H1 (cell line): Measurements from ENCODE around the gene MAS1. TPM values are rescaled to one million over a fixed set of nuclear protein-coding genes. Genes with fewer than 3 reads are reported as not detected.

Source experiments
- CTCF ChIA-PET: fragments of 300-600 bp; sonication (Branson Sonifier 250); formaldehyde crosslinking; loops from one replicate; lab custom pipeline; 2021; ENCODE audit not compliant: partially characterized antibody; lab: Charles Lee
- POLR2A ChIA-PET: fragments of 300-600 bp; sonication (Branson Sonifier 250); formaldehyde crosslinking; loops from one replicate; lab custom pipeline; 2021; ENCODE audit warnings: inconsistent platforms; ENCODE audit not compliant: partially characterized antibody; lab: Charles Lee
- DNase-seq, 2 experiments: peaks; one replicate each; pipeline versions ENCODE4 v3.0.0 to v3.0.0-alpha.2; 2010 to 2022; ENCODE audit warnings: low spot score in 2 of 2, low read depth in 1 of 2, mixed read lengths in 1 of 2
- FAIRE-seq: peaks from 2 replicates; lab custom pipeline; 2011; peaks lifted over from hg19 to GRCh38; lab: Jason Lieb, UNC
- H2AFZ ChIP-seq: 2 replicates; pipeline ENCODE4 v1.8.1; 2012; ENCODE audit warnings: low read length, inconsistent platforms
- H2AK5ac ChIP-seq: 2 replicates; pipeline ENCODE4 v1.6.1; 2013; ENCODE audit warnings: low read depth, low read length
- H2BK120ac ChIP-seq: replicated peaks from 2 replicates; pipeline ENCODE3; 2013; ENCODE audit warnings: low read depth, low read length, inconsistent platforms
- H2BK12ac ChIP-seq: 2 replicates; pipeline ENCODE4 v1.6.1; 2013; ENCODE audit warnings: low read depth, low read length
- H2BK15ac ChIP-seq: 2 replicates; pipeline ENCODE4 v1.6.1; 2013; ENCODE audit warnings: low read length
- H2BK20ac ChIP-seq: 2 replicates; pipeline ENCODE4 v1.6.1; 2013; ENCODE audit warnings: low read length
- H2BK5ac ChIP-seq: 2 replicates; pipeline ENCODE4 v1.6.1; 2013; ENCODE audit warnings: low read depth, low read length
- H3K14ac ChIP-seq: 2 replicates; pipeline ENCODE4 v1.6.1; 2013; ENCODE audit warnings: inconsistent platforms; ENCODE audit not compliant: insufficient read length
- H3K18ac ChIP-seq: 2 replicates; pipeline ENCODE4 v1.6.1; 2013; ENCODE audit warnings: low read length; ENCODE audit errors: extremely low read depth
- H3K23ac ChIP-seq: 2 replicates; pipeline ENCODE4 v1.6.1; 2013; ENCODE audit warnings: inconsistent platforms; ENCODE audit not compliant: insufficient read length
- H3K23me2 ChIP-seq: 2 replicates; pipeline ENCODE4 v1.6.1; 2013; ENCODE audit warnings: low read depth, low read length
- H3K27ac ChIP-seq: 2 replicates; pipeline ENCODE4 v1.6.1; 2011; ENCODE audit warnings: low read depth, low read length, inconsistent platforms
- H3K27me3 ChIP-seq, 4 experiments: replicated peaks in 1 of 4; 1 replicate in 1 of 4; 2 replicates in 3 of 4; pipeline versions ENCODE4 v1.6.1 to v1.8.1; 2011 to 2013; ENCODE audit warnings: low read length in 3 of 4, mild to moderate bottlenecking in 3 of 4, inconsistent platforms in 2 of 4, mixed read lengths in 2 of 4, moderate library complexity in 1 of 4; ENCODE audit not compliant: control insufficient read depth in 3 of 4, insufficient read depth in 3 of 4; ENCODE audit errors: extremely low read depth in 1 of 4
- H3K36me3 ChIP-seq, 4 experiments: 2 replicates each; pipeline versions ENCODE4 v1.6.1 to v1.8.1; 2011 to 2013; ENCODE audit warnings: mild to moderate bottlenecking in 4 of 4, low read length in 3 of 4, moderate library complexity in 2 of 4, control low read depth in 1 of 4, inconsistent platforms in 1 of 4; ENCODE audit not compliant: insufficient read depth in 4 of 4, control insufficient read depth in 2 of 4
- H3K4ac ChIP-seq: replicated peaks from 2 replicates; pipeline ENCODE3; 2013; ENCODE audit warnings: low read length, low read depth, mixed read lengths, inconsistent platforms; ENCODE audit not compliant: insufficient read length
- H3K4me1 ChIP-seq, 4 experiments: replicated peaks in 1 of 4; 1 replicate in 1 of 4; 2 replicates in 3 of 4; pipeline versions ENCODE4 v1.6.1 to v1.8.1; 2011 to 2013; ENCODE audit warnings: low read length in 3 of 4, inconsistent platforms in 2 of 4, mixed read lengths in 1 of 4; ENCODE audit not compliant: insufficient read depth in 4 of 4, control insufficient read depth in 3 of 4
- H3K4me2 ChIP-seq, 2 experiments: 2 replicates each; pipeline versions ENCODE4 v1.6.1 to v1.8.1; 2011 to 2013; ENCODE audit warnings: low read depth in 2 of 2, low read length in 2 of 2, control low read depth in 1 of 2, inconsistent platforms in 1 of 2, mild to moderate bottlenecking in 1 of 2; ENCODE audit not compliant: insufficient read depth in 1 of 2
- H3K4me3 ChIP-seq, 4 experiments: fragments of 200-600, 300-600 bp in 1 of 4; sonication (generic), shearing (Covaris generic), sonication (Bioruptor Twin) in 1 of 4; 2 replicates each; pipeline versions ENCODE4 v1.5.1 to v1.8.1; 2011 to 2016; ENCODE audit warnings: low read length in 4 of 4, low read depth in 3 of 4, control low read depth in 2 of 4, inconsistent platforms in 2 of 4, mild to moderate bottlenecking in 2 of 4, mixed read lengths in 1 of 4, moderate library complexity in 1 of 4; ENCODE audit not compliant: insufficient read depth in 2 of 4; ENCODE audit errors: extremely low read depth in 1 of 4
- H3K56ac ChIP-seq: replicated peaks from 2 replicates; pipeline ENCODE3; 2013; ENCODE audit warnings: low read depth, mild to moderate bottlenecking, mixed read lengths, low read length, inconsistent platforms; ENCODE audit not compliant: insufficient read length
- H3K79me1 ChIP-seq: 2 replicates; pipeline ENCODE4 v1.6.1; 2013; ENCODE audit warnings: low read depth, low read length, control low read depth
- H3K79me2 ChIP-seq, 2 experiments: 2 replicates each; pipeline versions ENCODE4 v1.6.1 to v1.8.1; 2012 to 2013; ENCODE audit warnings: low read length in 2 of 2, mild to moderate bottlenecking in 2 of 2, inconsistent platforms in 1 of 2; ENCODE audit not compliant: insufficient read depth in 2 of 2, control insufficient read depth in 1 of 2
- H3K9ac ChIP-seq, 4 experiments: replicated peaks in 1 of 4; 1 replicate in 1 of 4; 2 replicates in 3 of 4; pipeline versions ENCODE4 v1.6.1 to v1.8.1; 2011 to 2013; ENCODE audit warnings: low read depth in 3 of 4, low read length in 3 of 4, control low read depth in 2 of 4, mild to moderate bottlenecking in 2 of 4, moderate library complexity in 2 of 4, inconsistent platforms in 1 of 4; ENCODE audit errors: extremely low read depth in 1 of 4
- H3K9me3 ChIP-seq, 2 experiments: 2 replicates each; pipeline versions ENCODE4 v1.6.1 to v1.8.1; 2012 to 2013; ENCODE audit warnings: mild to moderate bottlenecking in 2 of 2, moderate library complexity in 2 of 2, control low read depth in 1 of 2, inconsistent platforms in 1 of 2, low read depth in 1 of 2, low read length in 1 of 2, mixed read lengths in 1 of 2; ENCODE audit not compliant: insufficient read depth in 2 of 2
- H4K20me1 ChIP-seq, 2 experiments: replicated peaks in 1 of 2; 2 replicates each; pipeline versions ENCODE3 to v1.8.1; 2011 to 2013; ENCODE audit warnings: inconsistent platforms in 2 of 2, low read length in 2 of 2, mild to moderate bottlenecking in 1 of 2; ENCODE audit not compliant: insufficient read depth in 2 of 2, control insufficient read depth in 1 of 2
- H4K5ac ChIP-seq: 2 replicates; pipeline ENCODE4 v1.6.1; 2013; ENCODE audit warnings: low read length, low read depth, mixed read lengths, inconsistent platforms; ENCODE audit not compliant: insufficient read length
- H4K8ac ChIP-seq: 2 replicates; pipeline ENCODE4 v1.8.0; 2013; ENCODE audit warnings: mild to moderate bottlenecking, moderate library complexity, low read length, inconsistent platforms; ENCODE audit not compliant: insufficient read depth; ENCODE audit errors: extremely low read depth
- H4K91ac ChIP-seq: replicated peaks from 2 replicates; pipeline ENCODE3; 2013; ENCODE audit warnings: low read length, mixed read lengths, inconsistent platforms; ENCODE audit not compliant: insufficient read length
- ASH2L ChIP-seq: fragments of 200-600, 300-600 bp; sonication (generic); IDR thresholded peaks from one replicate; pipeline ENCODE4 v1.7.1; 2017; ENCODE audit warnings: low read length
- ATF3 ChIP-seq: IDR thresholded peaks from 2 replicates; pipeline ENCODE4 v1.6.1; 2011; ENCODE audit warnings: low read depth, mild to moderate bottlenecking, low read length; ENCODE audit not compliant: insufficient read depth
- WGBS, 2 experiments: shearing (Covaris generic) in 1 of 2; methylation state at CpG; one replicate each; pipeline versions ENCODE4 v1.1.6 to v1.1.7; 2013 to 2015; ENCODE audit warnings: low lambda C conversion rate in 2 of 2, mixed read lengths in 2 of 2, inconsistent platforms in 1 of 2, low coverage in 1 of 2, missing lambda C conversion rate in 1 of 2; ENCODE audit not compliant: insufficient replicate concordance in 2 of 2, insufficient coverage in 1 of 2, insufficient read length in 1 of 2; ENCODE audit errors: extremely low coverage in 1 of 2, missing lambda C conversion rate in 1 of 2; 5-methylcytosine and 5-hydroxymethylcytosine counted together
- polyA plus RNA-seq, 7 experiments: library from polyadenylated mRNA; depleted of rRNA in 3 of 7; stranded (reverse) in 5 of 7; unstranded in 2 of 7; fragments of >200 nt in 5 of 7; fragments of 200-250 nt in 2 of 7; gene quantifications; 1 replicate in 5 of 7; 2 replicates in 1 of 7; 4 replicates in 1 of 7; pipeline versions ENCODE4 v1.2.1 to v1.2.3, GENCODE V29; 2011 to 2013; ENCODE audit warnings: missing spikeins in 2 of 7, mixed read lengths in 2 of 7
- total RNA-seq: library from RNA; stranded (reverse); fragmentation: NEBNext Ultra II Directional; extraction: Animal tissue kit (Norgen Biotek cat#: 25700); gene quantifications from 2 replicates; pipeline ENCODE4 v1.2.1, GENCODE V29; 2021

The MAS1 gene
- total and polyA plus RNA-seq, 2 of the 8 experiments (the other 6 are each of a cell fraction or from before 2014, with no cell fraction given), result 0.02 TPM; not detected in 1

DNA sequence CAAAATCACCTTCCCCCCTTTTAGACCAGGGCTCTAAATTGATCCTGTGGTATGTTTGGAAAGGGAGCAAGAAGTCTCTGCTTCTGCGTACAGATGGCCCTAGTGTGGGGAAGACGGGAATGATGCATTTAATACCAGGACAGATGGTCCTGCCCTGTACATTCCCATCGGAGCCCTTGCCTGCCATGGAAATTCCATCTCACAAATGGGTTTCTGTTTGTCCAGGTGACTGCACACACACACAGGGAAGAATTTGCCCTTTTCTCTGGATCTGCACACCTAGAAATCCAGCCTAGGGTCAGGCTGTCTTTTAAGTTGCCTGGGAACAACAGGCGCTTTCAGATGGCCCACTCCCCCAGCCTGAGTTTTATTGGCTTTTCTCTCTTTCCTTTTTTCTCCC is 1.3 kb downstream of the MAS1 start:
- H3K4ac ChIP-seq, result no peak overlapping the region

More for the DNA sequence above, 1.3 kb downstream of the MAS1 start:
- H2BK120ac ChIP-seq, result no peak overlapping the region
- no peaks in the 10 kb centered on the region for H3K36me3 ChIP-seq
- no peaks in the 10 kb centered on the region for H4K20me1 ChIP-seq
- DNase-seq (no peak), FAIRE-seq (no peak)
- no peaks in the 10 kb centered on the region for H3K79me2 ChIP-seq
- H3K4me1 ChIP-seq, result no peaks in the 10 kb centered on the region
- H4K91ac ChIP-seq, result no peak overlapping the region
- no peak overlapping the region for H3K4me2 ChIP-seq
- no peak overlapping the region for H3K4me3 ChIP-seq
- H3K27me3 ChIP-seq, result no peaks in the 10 kb centered on the region
- ChIA-PET POLR2A (no interaction called here), CTCF (no interaction called here)
- H4K5ac ChIP-seq, result no peak overlapping the region
- H2AFZ ChIP-seq, result no peak overlapping the region
- H2BK20ac ChIP-seq, result no peak overlapping the region
- H3K79me1 ChIP-seq, result no peaks in the 10 kb centered on the region
- H3K14ac ChIP-seq, result no peak overlapping the region
- H3K18ac ChIP-seq, result no peak overlapping the region
- no peak overlapping the region for H2AK5ac ChIP-seq
- H3K9ac ChIP-seq, result no peak overlapping the region
- H3K23ac ChIP-seq, result no peak overlapping the region
- no peak overlapping the region for H4K8ac ChIP-seq
- H3K56ac ChIP-seq, result no peak overlapping the region
- H3K27ac ChIP-seq, result no peak overlapping the region
- WGBS, 2 experiments, result 82% methylated on average over 4 of the region's 4 CpGs; no CpG with 5 or more reads in 1 of the 2 experiments
- H2BK12ac ChIP-seq, result no peak overlapping the region
- no peaks in the 10 kb centered on the region for H3K9me3 ChIP-seq
- H2BK5ac ChIP-seq, result no peak overlapping the region
- H2BK15ac ChIP-seq, result no peak overlapping the region
- TF ChIP-seq ATF3 (no peak), ASH2L (no peak)
- TF ChIP-seq, all 59 proteins: peak for 0
- no peaks in the 10 kb centered on the region for H3K23me2 ChIP-seq
